Adrenal gland (tissue), 5 donors: Measurements from ENCODE around the gene IRF8.

Experiments used
- CTCF ChIP-seq, 6 experiments: fragments of 450-650 bp in 4 of 6; fragments of 200-600 bp in 2 of 6; sonication (generic) in 1 of 6; IDR thresholded peaks; 1 replicate in 5 of 6; 2 replicates in 1 of 6; pipeline versions ENCODE4 v1.5.1 to v1.8.0; 2016 to 2021; ENCODE audit warnings: antibody characterized with exemption in 6 of 6, mild to moderate bottlenecking in 2 of 6, moderate library complexity in 1 of 6
- POLR2A ChIP-seq, 2 donors: fragments of 450-650 bp; IDR thresholded peaks; one replicate each; pipeline ENCODE4 v1.6.1; 2017; ENCODE audit warnings: antibody characterized with exemption in 2 of 2, mild to moderate bottlenecking in 2 of 2, moderate library complexity in 1 of 2
- donor health status: DM: no; HTN: no; CAD: no.

- TF ChIP-seq POLR2A (IDR thresholded peaks at IDR 0.05) (no peak), CTCF (IDR thresholded peaks at IDR 0.05) (no peak)
Measured at GRCh38 chr16:85917959-85918358, 19.0 kb downstream of the IRF8 start.
